Measurements from ENCODE around the gene NRG2. TPM values are rescaled to one million over a fixed set of nuclear protein-coding genes. Genes with fewer than 3 reads are reported as not detected.

NRG2 gene
- total RNA-seq, 1 experiment from 2014 or later, result 0.91 TPM

DNA sequence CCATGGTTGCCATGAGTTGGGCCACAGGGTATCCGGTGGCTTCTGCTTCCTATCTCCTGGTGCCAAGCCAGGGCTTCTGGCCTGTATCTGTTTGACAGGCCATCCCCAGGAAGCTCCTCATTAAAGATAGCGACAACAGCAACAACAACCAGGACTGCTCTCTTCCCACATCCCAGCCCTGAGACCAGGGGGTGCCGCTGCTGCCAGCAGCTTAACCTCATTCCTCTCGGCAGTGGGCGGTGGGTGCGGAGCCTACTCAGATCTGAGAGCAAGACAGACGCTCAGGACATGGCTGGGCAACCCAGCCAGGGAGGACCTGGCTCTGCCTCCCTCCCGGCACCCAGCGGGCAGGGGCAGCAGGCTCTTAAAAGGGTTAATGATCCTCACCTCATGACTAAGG is 149.2 kb downstream of the NRG2 start (continued):
- TF ChIP-seq EZH2phosphoT487 (IDR thresholded peaks at IDR 0.05; ENCODE audit: borderline replicate concordance), result no peak
- no peak for TF ChIP-seq ELF1 (IDR thresholded peaks at IDR 0.05; ENCODE audit: borderline replicate concordance, low read depth)
- no peak for TF ChIP-seq YY1 (IDR thresholded peaks at IDR 0.05; ENCODE audit: extremely low read depth, insufficient replicate concordance, low read depth, low read length)

DNA sequence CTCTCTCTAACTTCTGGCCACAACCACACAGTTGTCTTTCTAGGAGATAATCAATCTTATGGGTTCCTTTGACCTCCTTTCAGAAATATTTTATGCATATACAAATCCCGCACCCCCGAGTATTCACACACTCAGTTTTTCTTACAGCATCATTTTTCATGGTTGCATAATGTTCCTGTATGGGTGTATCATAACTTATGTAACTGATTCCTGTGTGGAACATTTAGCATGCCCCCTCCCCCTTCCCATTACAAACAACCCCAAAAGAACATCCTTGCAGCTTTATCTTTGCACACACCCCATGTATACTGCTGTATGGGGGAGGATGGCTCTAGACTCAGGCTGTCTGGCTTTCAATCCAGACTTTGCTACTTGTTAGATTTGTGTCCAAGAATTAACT is 153.7 kb downstream of the NRG2 start:
- TF ChIP-seq JUND (IDR thresholded peaks at IDR 0.05) (no peak), TCF7L2 (IDR thresholded peaks at IDR 0.05; ENCODE audit: borderline replicate concordance, extremely low read depth, insufficient read depth, insufficient read length) (no peak), SRF (IDR thresholded peaks at IDR 0.05; ENCODE audit: low read depth) (no peak), EZH2 (IDR thresholded peaks at IDR 0.05) (no peak), SP1 (IDR thresholded peaks at IDR 0.05; ENCODE audit: low read depth) (no peak), EGR1 (IDR thresholded peaks at IDR 0.05; ENCODE audit: low read depth) (no peak), CBX3 (IDR thresholded peaks at IDR 0.05; ENCODE audit: low read depth) (no peak), POLR2A (IDR thresholded peaks at IDR 0.05; ENCODE audit: borderline replicate concordance, extremely low read depth, insufficient read depth, insufficient read length) (no peak), RAD21 (IDR thresholded peaks at IDR 0.05; ENCODE audit: low read depth) (no peak), ZFX (IDR thresholded peaks at IDR 0.05) (no peak), SIN3A (IDR thresholded peaks at IDR 0.05; ENCODE audit: low read depth) (no peak), YY1 (IDR thresholded peaks at IDR 0.05; ENCODE audit: extremely low read depth, insufficient replicate concordance, low read depth, low read length) (no peak), ZNF274 (IDR thresholded peaks at IDR 0.05; ENCODE audit: low read depth, low read length) (no peak)
- TF ChIP-seq, protein P1, sequence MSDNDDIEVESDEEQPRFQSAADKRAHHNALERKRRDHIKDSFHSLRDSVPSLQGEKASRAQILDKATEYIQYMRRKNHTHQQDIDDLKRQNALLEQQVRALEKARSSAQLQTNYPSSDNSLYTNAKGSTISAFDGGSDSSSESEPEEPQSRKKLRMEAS (IDR thresholded peaks at IDR 0.05), result no peak
- TF ChIP-seq, protein P2, sequence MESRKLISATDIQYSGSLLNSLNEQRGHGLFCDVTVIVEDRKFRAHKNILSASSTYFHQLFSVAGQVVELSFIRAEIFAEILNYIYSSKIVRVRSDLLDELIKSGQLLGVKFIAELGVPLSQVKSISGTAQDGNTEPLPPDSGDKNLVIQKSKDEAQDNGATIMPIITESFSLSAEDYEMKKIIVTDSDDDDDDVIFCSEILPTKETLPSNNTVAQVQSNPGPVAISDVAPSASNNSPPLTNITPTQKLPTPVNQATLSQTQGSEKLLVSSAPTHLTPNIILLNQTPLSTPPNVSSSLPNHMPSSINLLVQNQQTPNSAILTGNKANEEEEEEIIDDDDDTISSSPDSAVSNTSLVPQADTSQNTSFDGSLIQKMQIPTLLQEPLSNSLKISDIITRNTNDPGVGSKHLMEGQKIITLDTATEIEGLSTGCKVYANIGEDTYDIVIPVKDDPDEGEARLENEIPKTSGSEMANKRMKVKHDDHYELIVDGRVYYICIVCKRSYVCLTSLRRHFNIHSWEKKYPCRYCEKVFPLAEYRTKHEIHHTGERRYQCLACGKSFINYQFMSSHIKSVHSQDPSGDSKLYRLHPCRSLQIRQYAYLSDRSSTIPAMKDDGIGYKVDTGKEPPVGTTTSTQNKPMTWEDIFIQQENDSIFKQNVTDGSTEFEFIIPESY (IDR thresholded peaks at IDR 0.05; ENCODE audit: extremely low read depth, insufficient replicate concordance, low read length), result no peak
- Histone ChIP-seq H3K9me2 (ENCODE audit: insufficient read depth) (no peaks in the 10 kb centered on the region), H4K20me1 (ENCODE audit: insufficient read depth) (no peaks in the 10 kb centered on the region), H3K27ac (ENCODE audit: low read depth, low read length) (no peak overlapping the region), H3K9me3 (ENCODE audit: control insufficient read depth in 1 of 2, insufficient read depth in 1 of 2, low read depth in 1 of 2, low read length in 2 of 2) (no peaks in the 10 kb centered on the region), H3K4me3 (replicated peaks in 1 of 2; ENCODE audit: low read depth in 1 of 2, low read length in 2 of 2) (no peak overlapping the region), H3K4me1 (ENCODE audit: control insufficient read depth in 1 of 2, insufficient read depth in 2 of 2, low read length in 2 of 2) (no peaks in the 10 kb centered on the region), H3K36me3 (ENCODE audit: control insufficient read depth in 1 of 2, insufficient read depth in 2 of 2, low read length in 2 of 2) (no peaks in the 10 kb centered on the region), H2AFZ (ENCODE audit: low read depth, low read length, poor library complexity, severe bottlenecking) (no peak overlapping the region), H3K27me3 (ENCODE audit: insufficient read depth, low read length) (peaks cover 11% of the 10 kb centered on the region; the same call in 1 of the 2 replicates), H3K9ac (ENCODE audit: low read length) (no peak overlapping the region), H3K79me2 (ENCODE audit: insufficient read depth, low read length) (no peaks in the 10 kb centered on the region), H3K4me2 (ENCODE audit: low read length) (no peak overlapping the region)
- intact Hi-C loops (cut with micrococcal nuclease), result no loop called here
- DNase-seq (ENCODE audit: low read depth, low spot score), result no peak
- RAD21 ChIA-PET (ENCODE audit: low non-redundant PET in 1 of 2, low total read pairs in 2 of 2, uncharacterized antibody in 2 of 2, unreplicated experiment in 2 of 2), result no interaction called here
- CTCF ChIA-PET, result interaction anchor here (1.1 kb wide), 1 partner anchor 10 kb away, joined by 3 read pairs; no protein-coding TSS in a partner anchor
- BruUV-seq (replicated peaks), result no TSS peak
- ATAC-seq, result no peak
- POLR2A ChIA-PET, result no interaction called here
